ENCODE results near the gene NXPH3.

DNA sequence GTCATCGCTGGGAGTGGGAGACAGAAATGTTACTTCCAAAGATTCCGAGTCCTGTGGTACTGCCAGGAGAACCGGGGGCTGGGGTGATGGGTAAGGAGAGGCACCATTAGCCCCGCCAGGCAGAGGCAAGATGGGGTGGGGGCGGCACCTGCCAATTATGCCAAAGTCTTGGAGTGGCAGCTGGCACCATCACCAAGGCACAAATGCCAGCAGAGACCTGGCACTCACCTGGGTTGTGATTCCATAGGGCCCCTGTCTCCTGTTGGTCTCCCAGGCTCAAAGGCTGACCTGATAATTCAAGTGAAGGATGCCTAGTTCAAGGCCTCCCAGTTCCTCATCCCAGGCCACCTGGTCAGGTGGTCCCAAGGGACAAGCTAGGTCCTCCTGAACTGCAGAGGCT is 7.6 kb downstream of the NXPH3 start:
- TF ChIP-seq, protein P1, sequence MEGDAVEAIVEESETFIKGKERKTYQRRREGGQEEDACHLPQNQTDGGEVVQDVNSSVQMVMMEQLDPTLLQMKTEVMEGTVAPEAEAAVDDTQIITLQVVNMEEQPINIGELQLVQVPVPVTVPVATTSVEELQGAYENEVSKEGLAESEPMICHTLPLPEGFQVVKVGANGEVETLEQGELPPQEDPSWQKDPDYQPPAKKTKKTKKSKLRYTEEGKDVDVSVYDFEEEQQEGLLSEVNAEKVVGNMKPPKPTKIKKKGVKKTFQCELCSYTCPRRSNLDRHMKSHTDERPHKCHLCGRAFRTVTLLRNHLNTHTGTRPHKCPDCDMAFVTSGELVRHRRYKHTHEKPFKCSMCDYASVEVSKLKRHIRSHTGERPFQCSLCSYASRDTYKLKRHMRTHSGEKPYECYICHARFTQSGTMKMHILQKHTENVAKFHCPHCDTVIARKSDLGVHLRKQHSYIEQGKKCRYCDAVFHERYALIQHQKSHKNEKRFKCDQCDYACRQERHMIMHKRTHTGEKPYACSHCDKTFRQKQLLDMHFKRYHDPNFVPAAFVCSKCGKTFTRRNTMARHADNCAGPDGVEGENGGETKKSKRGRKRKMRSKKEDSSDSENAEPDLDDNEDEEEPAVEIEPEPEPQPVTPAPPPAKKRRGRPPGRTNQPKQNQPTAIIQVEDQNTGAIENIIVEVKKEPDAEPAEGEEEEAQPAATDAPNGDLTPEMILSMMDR (IDR thresholded peaks at IDR 0.05 in 2 of 3, conservative IDR thresholded peaks at IDR 0.05 in 1 of 3; ENCODE audit: control insufficient read depth in 2 of 3, extremely low read depth in 1 of 3, insufficient read depth in 1 of 3, low read depth in 3 of 3, low read length in 3 of 3) = no peak
- TF ChIP-seq HDAC2 (IDR thresholded peaks at IDR 0.05) (no peak), EGR1 (IDR thresholded peaks at IDR 0.05; ENCODE audit: borderline replicate concordance in 1 of 2, low read depth in 2 of 2, low read length in 2 of 2) (no peak), RCOR1 (conservative IDR thresholded peaks at IDR 0.05; ENCODE audit: low read depth, low read length) (no peak), SIN3A (IDR thresholded peaks at IDR 0.05; ENCODE audit: low read depth, low read length) (no peak), POLR2AphosphoS5 (IDR thresholded peaks at IDR 0.05; ENCODE audit: low read length) (no peak), ETV6 (conservative IDR thresholded peaks at IDR 0.05 in 1 of 2, IDR thresholded peaks at IDR 0.05 in 1 of 2; ENCODE audit: borderline replicate concordance in 1 of 2, low read depth in 1 of 2) (no peak)
- TF ChIP-seq, protein P2, sequence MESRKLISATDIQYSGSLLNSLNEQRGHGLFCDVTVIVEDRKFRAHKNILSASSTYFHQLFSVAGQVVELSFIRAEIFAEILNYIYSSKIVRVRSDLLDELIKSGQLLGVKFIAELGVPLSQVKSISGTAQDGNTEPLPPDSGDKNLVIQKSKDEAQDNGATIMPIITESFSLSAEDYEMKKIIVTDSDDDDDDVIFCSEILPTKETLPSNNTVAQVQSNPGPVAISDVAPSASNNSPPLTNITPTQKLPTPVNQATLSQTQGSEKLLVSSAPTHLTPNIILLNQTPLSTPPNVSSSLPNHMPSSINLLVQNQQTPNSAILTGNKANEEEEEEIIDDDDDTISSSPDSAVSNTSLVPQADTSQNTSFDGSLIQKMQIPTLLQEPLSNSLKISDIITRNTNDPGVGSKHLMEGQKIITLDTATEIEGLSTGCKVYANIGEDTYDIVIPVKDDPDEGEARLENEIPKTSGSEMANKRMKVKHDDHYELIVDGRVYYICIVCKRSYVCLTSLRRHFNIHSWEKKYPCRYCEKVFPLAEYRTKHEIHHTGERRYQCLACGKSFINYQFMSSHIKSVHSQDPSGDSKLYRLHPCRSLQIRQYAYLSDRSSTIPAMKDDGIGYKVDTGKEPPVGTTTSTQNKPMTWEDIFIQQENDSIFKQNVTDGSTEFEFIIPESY (IDR thresholded peaks at IDR 0.05) = no peak

Data from GM12878 (cell line).